GM18861 (cell line): ENCODE measurements around the gene BTBD16.
A peak's percentile ranks its signal among the peaks of the same experiment; 100 is the strongest.

ENCODE experiments used
- ATAC-seq: cut with Tn5 transposase; IDR thresholded peaks from one replicate; pipeline ENCODE4 v1.9.1; 2021; ENCODE audit not compliant: unreplicated experiment

Gene BTBD16

DNA sequence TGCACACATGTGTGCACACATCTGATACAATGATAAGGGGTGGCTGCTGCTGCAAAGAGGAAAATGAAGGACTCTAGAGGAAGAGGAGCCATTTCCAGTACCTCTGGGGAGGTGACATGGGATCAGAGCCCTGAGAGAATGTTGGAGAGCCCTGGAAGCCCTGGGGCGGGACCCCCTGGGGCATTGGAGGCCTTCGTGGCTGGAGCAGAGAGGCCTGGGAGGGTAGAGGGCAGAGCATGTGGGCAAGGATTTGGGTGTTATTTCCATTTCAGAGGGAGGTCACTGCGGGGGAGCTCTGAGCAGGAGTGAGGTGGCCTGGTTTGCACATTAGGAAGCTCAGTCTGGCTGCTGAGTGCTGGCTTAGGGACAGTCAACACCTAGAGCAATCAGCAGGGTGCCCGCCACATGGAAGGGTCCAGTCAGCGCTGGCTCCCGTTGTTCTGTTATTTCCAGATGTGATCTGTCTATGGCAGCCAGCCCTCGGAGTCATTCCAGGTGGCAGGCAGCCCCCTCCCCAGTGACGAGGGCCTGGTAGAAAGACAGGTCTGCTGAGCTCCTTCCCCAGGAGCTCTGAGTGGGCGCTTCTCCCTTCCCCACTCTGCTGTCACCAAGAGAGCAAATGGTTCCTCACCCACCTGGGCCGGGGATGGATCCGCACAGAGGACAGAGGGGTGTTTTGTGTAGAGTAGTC, 24.1 kb upstream of the BTBD16 start:
- no peak for ATAC-seq

- ATAC-seq, result no peak
These were observed 22.5 kb upstream of the BTBD16 start for GRCh38 chr10:122248356-122249302.

- ATAC-seq, result no peak
These were observed 21.7 kb upstream of the BTBD16 start for GRCh38 chr10:122249303-122249850.

- no peak for ATAC-seq
These were observed 20.9 kb upstream of the BTBD16 start for GRCh38 chr10:122249991-122250750.

DNA sequence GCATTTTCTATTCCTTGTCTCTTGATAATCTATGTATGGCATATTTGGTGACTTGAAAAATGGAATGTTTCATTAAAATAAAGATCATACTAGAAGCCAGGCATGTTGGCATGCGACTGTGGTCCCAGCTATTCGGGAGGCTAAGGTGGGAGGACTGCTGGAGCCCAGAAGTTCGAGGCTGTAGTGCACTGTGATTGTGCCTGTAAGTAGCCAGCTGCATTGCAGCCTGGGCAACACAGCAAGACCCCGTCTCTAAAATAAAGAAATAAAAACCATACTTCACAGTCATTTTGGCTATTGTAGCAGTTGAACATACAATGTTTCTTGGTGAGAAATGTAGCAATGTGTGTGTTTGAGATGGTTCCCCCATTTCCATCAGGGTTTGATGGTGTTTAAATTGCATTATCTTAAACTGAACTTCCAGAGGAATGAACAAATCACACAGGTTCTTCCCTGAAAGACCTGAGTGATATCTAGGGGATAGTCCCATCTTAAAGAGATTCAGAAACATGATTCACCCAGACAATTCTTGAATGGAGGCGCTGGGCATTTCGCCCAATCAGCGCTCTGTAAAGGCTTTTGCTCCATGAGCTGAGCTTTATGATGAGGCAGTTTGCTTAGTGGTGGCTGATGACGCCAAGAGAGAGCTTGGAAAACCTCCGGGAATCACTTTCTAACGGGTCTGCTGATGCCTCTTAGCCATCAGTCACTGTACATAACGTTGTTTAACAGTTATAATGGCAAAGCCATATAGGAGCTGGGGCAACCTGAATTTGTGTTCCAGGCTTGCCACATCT, 19.4 kb upstream of the BTBD16 start:
- ATAC-seq, result no peak

- ATAC-seq, result no peak
These were observed 18.3 kb upstream of the BTBD16 start for GRCh38 chr10:122252805-122253204.

DNA sequence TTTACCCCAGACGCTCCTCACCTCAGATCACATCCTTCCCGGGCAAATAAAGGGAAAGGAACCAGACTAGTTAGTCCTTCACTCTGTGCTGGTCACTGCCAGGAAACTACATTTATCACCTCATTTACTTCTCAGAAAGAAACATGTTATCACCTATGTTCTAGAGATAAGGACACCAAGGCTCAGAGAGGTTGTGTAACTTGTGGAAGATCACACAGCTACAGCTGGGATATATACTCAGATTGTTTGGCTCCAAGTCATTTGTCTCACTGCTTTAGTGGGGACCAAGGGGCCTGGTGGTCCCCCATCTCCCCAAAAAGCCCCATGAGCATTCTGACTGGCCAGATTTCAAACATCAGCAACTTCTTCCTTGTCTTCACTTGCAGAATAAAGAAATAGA, 17.5 kb upstream of the BTBD16 start:
- no peak for ATAC-seq

DNA sequence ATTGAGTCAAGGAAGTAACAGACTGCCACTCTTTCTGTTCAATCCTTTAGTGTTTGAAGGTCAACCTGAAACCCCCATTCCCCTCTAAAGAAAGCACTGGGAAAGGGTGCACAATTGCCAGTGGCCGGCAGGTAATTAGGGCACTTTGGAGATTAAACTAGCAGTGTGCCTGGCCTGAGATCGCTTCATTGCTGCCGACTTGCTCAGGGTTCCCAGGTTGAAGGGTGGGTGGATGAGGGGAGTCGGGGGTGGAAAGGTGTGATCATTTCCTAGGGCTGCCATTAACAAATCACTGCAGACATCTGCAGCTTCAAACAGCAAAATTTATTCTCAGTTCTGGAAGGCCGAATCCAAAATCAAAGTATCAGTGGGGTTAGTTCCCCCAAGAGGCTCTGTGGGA, 16.3 kb upstream of the BTBD16 start:
- no peak for ATAC-seq

GRCh38 chr10:122255509-122256301, 15.4 kb upstream of the BTBD16 start:
- ATAC-seq, result no peak

- ATAC-seq, result no peak
These were observed 14.1 kb upstream of the BTBD16 start for GRCh38 chr10:122257041-122257440.

DNA sequence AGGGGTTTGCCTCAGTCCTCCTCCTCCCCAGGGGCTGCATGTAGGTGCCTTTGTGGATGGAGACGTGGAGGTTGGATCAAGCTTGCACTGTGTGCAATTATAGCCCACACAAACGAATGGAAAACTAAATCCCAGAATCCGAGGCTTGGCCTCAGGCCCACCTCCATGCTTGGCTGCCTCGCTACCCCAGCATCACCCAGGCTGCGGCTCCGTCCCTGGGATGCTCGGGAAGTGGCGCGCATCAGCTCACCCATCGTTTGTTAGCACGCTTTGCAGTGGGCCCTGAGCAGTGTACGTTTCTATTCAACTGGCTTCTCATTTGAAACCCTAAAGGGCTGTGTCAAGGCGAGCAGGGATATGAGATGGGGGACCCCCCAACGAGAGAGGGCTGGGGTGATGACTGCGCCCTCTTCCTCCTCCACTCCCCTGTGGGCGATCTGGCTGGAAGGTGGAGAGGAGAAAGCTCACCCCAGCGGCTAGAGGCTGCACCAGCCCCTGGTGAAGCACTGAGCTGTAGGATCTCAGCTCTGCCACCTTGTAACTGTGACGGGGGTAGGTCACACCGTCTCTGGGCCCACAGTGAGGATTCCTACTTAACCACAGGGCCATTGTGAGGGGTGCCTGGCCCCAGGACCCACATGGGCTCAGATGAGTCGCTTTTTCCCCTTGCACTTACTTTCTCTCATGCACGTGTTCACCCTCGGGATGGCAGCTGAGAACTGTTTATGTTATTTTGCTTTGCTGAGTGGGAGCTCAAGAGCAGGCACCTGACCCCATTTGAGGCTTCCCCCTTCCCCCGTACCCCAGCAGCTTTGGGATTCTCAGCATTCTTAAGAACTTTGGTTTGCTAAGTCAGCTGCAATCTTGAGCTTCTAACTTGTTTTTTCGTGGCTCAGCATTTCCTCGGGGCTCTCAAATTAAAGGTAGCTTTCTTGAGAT, 12.7 kb upstream of the BTBD16 start:
- no peak for ATAC-seq

DNA sequence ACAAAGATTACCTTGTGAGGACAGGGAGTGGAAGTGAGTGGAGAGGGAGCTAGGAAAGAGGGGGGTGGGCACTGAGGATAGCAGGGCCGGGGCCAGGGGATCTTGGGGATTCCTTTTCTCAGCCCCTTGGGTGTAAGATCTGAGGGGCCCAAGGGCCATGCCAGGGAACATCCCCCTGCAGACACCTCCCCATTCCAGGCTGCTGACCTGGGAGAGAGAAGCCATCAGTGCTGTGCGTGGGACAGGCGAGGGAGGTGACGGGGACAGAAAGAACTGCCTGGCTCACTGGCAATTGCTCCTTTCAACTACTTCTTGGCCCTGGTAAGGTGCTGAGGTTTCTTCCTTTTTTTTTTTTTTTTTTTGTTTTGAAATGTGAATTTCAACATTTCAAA, 12.0 kb upstream of the BTBD16 start:
- ATAC-seq, result no peak

- no peak for ATAC-seq
These were observed 9.5 kb upstream of the BTBD16 start for GRCh38 chr10:122261584-122261983.

DNA sequence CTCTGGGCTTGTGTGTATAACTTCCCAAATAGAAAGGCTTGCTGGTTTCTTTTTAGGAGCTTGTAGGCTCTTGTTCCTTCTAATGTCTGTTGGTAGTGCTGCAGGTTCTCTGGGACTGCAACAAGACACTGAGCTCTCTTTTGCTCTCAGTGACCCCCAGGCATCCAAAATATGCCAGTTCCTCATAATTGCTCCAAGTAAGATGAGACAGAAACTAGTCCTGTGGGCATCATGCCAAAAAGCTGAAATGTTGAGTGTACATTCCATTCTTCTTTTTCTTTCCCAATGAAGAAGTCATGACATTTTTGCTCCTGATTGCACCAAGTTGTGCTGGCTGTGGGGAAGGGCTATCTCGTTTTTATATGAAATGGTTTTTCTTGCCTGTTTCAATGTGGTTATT, 7.1 kb upstream of the BTBD16 start:
- no peak for ATAC-seq

- no peak for ATAC-seq
These were observed 6.7 kb upstream of the BTBD16 start for GRCh38 chr10:122264436-122264835.

GRCh38 chr10:122264931-122265330, 6.2 kb upstream of the BTBD16 start:
- ATAC-seq, result no peak

DNA sequence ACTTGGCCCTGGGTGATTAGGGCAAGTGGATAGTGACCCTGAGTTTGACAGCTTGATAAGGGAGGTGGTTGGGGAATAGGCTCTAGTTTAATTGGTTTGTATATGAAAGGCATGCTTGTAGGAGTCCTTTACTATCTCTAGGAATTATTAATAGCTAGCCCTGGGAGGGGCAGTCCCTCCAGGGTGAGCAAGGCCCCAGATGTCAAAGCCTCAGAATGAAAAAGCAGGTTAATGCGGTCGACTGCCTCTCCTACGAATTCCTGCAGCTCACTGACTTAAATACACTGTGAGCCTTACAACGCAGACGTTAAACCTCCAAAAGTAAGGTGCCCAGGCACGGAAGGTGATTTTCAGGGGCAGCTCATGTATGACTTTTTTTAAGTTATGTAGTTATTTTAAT, 5.2 kb upstream of the BTBD16 start:
- no peak for ATAC-seq

DNA sequence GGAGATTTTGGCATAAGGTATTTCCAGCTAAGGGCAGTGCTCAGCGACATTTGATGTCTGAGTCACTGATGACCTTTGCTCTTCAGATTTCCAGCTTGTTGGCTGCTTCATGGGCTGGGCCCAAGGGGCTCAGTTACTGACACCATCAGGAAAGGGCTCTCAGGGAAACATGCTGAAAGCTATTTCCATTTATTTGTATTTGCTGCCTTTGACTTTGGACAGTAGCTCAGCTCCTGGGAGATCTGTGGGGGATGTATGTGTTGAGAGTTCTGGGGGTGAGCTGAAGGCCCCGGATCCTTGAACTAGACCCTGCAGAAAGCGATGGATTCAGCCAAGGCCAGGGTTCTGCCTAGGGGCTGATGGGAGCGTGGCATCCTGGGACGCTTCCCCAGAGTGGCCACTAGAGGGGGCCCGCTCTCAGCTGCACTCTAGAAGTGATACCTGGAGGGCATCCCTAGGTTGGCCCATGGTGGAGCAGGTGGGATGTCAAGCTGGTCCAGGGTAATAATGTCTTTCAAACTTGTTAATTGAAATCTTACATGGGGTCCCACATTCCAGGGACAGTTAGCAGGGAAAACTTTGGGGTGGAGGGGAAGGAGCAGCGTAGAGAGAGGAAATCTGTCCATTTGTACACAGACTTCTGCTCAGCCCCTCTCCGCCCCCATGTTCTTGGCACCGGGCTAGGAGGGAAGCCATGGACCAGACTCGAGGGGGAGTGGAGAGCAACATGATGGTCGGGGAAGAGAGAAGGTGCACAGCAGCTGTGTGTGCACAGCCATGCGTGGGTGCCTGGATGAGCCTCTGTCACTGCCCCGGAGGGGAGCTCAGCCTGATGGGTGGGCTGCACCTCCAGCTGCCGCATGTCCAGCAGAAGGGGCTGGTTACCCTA, 3.0 kb upstream of the BTBD16 start:
- ATAC-seq, result peak; percentile 48
